HG03039 (cell line): ENCODE data around the gene SLC25A2.
"Not testable (repeated sequence)": the region's sequence is repeated elsewhere in the genome, so short reads cannot be mapped to it uniquely, and the experiment has no call there.

Experiments
- ATAC-seq: cut with Tn5 transposase; IDR thresholded peaks from one replicate; pipeline ENCODE4 v1.9.1; 2021; ENCODE audit warnings: mild to moderate bottlenecking, moderate library complexity; ENCODE audit not compliant: unreplicated experiment

Gene SLC25A2

DNA sequence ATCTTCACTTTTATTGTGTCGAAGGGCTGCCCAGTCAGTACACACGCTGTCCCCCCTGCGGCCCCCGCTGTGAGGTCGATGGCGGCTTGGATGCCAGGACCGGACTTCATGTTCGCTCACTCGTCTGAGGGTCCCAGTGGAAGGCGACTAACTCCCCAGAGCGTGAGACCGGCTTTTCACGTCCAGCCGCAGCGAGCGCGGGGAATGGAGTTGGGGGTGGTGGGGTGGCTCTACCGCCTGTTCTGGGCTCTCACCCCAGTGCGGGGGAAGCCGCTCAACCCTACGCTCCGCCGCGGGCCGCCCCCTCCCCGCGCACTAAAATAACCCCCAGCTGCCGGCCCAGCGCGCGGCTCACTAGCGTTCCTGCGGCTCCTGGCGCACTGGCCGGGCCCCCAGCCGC lies at the start of gene SLC25A2:
Gene SLC25A2, minus strand, starts transcription at position 294 of the 400 bp plus-strand sequence. Its CDS starts 184 bp downstream, at position 110.
- ATAC-seq: no peak

DNA sequence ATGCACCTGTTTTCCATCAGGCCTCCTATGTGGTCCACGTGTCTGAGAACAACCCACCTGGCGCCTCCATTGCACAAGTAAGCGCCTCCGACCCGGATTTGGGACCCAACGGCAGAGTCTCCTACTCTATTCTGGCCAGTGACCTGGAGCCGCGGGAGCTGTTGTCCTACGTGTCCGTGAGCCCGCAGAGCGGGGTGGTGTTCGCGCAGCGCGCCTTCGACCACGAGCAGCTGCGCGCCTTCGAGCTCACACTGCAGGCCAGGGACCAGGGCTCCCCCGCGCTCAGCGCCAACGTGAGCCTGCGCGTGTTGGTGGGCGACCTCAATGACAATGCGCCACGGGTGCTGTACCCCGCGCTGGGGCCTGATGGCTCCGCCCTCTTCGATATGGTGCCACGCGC lies 47.7 kb upstream of the SLC25A2 start:
- no peak for ATAC-seq

DNA sequence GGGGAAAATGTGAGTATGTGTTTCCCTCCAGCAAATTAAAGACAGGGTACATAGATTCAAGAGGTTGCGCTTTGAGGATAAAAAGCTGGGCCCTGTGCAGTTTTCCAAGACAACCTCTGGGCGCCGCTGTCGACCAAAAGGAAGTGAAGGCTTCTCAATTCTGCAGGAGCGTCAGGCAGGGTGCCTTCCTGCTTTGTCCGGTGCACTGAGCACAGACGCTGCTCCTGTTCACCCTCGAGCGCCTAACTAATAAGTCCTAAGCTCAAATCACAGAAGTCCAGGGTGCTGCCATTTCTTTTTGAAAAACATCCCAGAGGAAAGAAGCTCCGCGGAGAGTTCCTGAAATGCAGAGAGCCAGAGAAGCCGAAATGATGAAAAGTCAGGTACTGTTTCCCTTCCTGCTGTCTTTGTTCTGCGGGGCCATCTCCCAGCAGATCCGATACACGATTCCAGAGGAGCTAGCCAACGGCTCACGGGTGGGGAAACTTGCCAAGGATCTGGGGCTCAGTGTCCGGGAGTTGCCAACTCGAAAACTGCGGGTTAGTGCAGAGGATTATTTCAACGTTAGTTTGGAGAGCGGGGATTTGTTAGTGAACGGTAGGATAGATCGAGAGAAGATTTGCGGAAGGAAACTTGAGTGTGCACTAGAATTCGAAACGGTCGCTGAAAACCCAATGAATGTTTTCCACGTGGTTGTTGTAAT lies 46.2 kb upstream of the SLC25A2 start, which contains the start of gene PCDHGB1:
Gene PCDHGB1, plus strand, starts transcription at position 183 of the 703 bp plus-strand sequence. Its CDS starts 162 bp downstream, at position 345.
- ATAC-seq: no peak

DNA sequence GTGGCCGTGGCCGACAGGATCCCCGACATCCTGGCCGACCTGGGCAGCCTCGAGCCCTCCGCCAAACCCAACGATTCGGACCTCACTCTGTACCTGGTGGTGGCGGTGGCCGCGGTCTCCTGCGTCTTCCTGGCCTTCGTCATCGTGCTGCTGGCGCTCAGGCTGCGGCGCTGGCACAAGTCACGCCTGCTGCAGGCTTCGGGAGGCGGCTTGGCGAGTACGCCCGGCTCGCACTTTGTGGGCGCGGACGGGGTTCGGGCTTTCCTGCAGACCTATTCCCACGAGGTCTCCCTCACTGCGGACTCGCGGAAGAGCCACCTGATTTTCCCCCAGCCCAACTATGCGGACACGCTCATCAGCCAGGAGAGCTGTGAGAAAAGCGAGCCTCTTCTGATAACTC lies 42.2 kb upstream of the SLC25A2 start:
- not testable (repeated sequence) for ATAC-seq

DNA sequence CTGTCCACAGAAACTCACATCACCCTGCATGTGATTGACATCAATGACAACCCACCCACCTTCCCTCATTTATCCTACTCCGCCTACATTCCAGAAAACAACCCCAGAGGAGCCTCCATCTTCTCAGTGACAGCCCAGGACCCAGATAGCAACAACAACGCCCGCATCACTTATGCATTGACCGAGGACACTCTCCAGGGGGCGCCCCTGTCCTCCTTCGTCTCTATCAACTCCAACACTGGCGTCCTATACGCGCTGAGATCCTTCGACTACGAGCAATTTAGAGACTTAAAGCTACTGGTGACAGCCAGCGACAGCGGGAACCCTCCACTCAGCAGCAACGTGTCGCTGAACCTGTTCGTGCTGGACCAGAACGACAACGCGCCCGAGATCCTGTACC lies 41.5 kb upstream of the SLC25A2 start:
- no peak for ATAC-seq

DNA sequence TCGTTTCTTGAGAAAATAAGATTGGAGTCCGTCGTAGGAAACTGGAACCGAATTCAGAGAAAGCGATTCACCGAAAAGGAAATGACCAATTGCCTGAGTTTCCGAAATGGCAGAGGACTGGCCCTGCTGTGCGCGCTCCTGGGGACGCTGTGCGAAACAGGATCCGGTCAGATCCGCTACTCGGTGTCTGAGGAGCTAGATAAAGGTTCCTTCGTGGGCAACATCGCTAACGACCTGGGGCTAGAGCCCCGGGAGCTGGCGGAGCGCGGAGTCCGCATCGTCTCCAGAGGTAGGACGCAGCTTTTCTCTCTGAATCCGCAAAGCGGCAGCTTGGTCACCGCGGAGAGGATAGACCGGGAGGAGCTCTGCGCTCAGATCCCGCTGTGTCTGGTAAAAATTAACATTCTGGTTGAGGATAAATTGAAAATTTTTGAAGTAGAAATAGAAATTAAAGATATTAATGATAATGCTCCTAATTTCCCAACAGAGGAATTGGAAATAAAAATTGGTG lies 40.2 kb upstream of the SLC25A2 start:
- ATAC-seq: no peak

DNA sequence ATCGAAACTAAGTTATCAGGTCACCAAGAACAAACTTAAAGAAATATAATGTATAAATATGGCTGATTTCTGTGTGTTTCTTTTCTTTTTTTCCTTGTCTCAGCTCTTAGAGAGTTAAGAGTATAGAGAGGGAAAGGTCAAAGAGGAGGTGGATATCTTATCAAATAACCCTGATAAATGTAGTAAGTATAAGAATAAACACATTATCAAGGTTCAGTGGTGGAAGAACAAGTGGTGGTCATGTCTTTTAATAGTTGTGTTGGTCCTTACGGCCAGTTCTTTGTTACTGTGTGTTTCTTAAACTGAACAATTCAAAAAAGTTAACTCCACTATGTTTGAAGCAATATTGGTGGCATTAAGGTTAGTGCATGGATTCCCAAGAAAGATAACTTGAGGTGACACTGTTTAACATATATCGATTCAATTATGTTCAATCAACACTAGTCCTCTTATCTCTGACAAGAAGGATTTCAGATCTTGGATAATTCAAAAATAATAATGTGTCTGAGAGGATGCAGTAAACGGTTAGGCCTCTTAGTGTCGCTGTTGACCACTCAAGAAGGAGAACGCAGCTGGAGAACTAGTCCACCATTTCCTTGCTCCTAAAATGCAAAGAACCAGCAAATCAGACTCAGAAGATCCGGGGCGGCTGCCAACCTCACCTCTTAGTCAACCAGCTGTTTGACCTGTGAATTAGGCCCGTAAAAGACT lies 39.5 kb upstream of the SLC25A2 start, which contains the start of gene PCDHGA3:
Gene PCDHGA3, plus strand, starts transcription at position 588 of the 711 bp plus-strand sequence. CDS start 205 bp downstream, outside the sequence.
- ATAC-seq: no peak

DNA sequence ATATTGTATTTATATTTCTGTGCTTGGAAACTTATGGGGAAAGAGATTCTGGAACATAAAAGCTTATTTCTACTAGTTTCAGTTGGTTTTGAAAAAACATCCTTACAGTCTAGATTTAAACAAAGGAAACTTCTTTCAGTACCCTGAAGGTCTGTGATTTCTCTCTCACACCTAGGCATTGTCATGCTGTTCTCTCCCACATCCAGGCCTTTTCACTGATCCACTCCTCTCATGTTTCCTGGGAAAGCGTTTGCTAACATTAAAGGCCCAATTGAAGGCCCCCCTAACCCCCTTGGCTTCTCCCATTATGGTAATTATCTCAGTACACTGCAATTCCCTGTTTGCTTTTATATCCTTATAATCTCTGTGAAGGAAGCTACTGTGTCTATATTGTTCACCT lies 38.9 kb upstream of the SLC25A2 start:
- no peak for ATAC-seq

DNA sequence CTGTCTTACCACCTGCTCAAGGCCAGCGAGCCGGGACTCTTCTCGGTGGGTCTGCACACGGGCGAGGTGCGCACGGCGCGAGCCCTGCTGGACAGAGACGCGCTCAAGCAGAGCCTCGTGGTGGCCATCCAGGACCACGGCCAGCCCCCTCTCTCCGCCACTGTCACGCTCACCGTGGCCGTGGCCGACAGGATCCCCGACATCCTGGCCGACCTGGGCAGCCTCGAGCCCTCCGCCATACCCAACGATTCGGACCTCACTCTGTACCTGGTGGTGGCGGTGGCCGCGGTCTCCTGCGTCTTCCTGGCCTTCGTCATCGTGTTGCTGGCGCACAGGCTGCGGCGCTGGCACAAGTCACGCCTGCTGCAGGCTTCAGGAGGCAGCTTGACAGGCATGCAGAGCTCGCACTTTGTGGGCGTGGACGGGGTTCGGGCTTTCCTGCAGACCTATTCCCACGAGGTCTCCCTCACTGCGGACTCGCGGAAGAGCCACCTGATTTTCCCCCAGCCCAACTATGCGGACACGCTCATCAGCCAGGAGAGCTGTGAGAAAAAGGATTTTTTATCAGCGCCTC lies 37.0 kb upstream of the SLC25A2 start:
- ATAC-seq: not testable (repeated sequence)

DNA sequence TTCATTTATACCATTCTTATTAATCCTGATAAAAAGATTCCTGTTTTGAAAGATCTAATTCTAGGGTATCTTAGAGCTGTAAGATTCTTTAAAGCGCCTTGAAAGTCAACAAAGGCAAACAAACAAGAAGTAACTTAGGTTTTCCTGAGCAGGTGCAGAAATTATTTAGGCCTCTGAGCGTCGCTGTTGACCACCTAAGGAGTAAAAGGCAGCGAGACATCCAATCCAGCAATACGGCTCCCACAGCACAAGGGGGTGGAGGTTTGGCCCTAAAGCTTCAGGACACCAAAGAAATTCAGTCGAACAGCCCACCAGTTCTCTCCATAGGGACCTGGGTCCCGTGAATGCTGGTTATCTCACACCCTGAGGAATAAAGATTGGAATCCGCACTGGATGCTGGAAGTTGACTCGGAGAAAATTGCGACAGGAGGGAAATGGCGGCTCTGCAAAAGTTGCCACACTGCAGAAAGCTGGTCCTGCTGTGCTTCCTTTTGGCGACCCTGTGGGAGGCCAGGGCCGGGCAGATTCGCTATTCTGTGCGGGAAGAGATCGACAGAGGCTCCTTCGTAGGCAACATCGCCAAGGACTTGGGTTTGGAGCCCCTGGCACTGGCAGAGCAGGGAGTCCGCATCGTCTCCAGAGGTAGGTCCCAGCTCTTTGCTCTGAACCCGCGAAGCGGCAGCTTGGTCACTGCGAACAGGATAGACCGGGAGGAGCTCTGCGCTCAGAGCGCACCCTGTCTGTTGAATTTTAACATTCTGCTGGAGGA lies 34.9 kb upstream of the SLC25A2 start, which contains the start of gene PCDHGA2:
Gene PCDHGA2, plus strand, starts transcription at position 223 of the 769 bp plus-strand sequence.
- no peak for ATAC-seq

DNA sequence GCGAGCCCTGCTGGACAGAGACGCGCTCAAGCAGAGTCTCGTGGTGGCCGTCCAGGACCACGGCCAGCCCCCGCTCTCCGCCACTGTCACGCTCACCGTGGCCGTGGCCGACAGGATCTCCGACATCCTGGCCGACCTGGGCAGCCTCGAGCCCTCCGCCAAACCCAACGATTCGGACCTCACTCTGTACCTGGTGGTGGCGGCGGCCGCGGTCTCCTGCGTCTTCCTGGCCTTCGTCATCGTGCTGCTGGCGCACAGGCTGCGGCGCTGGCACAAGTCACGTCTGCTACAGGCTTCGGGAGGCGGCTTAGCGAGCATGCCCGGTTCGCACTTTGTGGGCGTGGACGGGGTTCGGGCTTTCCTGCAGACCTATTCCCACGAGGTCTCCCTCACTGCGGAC lies 28.7 kb upstream of the SLC25A2 start:
- ATAC-seq: not testable (repeated sequence)

DNA sequence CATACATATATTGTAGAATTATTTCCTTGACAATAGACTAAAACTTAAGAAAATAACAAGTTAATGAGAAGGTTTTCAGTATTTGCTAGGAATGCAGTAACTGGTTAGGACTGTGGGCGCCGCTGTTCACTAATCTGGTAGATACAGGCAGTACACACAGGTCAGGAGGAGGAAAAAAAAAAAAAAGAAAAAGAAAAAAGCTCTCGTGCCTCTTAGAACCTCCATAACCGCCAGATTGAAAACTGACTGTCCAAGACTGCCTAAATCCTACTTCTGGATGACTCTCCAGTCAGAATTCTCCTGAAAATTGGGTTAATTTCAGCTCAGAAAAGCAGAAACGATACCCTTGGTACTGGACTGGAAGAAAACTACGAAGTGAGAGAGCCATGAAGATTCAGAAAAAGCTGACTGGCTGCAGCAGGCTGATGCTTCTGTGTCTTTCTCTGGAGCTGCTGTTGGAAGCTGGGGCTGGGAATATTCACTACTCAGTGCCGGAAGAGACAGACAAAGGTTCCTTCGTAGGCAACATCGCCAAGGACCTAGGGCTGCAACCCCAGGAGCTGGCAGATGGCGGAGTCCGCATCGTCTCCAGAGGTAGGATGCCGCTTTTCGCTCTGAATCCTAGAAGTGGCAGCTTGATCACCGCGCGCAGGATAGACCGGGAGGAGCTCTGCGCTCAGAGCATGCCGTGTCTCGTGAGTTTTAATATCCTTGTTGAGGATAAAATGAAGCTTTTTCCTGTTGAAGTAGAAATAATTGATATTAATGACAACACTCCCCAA lies 26.6 kb upstream of the SLC25A2 start, which contains the start of gene PCDHGA1:
Gene PCDHGA1, plus strand, starts transcription at position 216 of the 782 bp plus-strand sequence.
- ATAC-seq: no peak

DNA sequence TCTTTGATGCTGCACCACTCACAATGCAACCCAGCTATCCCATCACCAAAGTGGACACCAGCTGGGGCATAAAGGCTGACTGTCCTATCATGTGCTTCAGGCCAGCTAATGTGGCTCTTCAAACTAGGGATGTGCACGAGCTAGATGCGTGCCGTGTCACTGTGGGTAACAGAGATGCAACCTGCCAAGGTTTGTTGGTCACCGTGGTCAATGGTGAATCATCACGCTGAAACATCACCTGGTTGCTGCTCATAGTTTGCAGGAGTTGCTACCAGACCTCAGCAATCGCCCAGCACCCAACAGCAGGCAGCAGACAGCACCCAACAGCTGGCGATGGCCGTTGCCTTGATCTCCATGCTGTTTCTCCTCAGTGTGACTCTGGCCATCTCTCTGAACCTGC lies 24.4 kb upstream of the SLC25A2 start:
- ATAC-seq: no peak

DNA sequence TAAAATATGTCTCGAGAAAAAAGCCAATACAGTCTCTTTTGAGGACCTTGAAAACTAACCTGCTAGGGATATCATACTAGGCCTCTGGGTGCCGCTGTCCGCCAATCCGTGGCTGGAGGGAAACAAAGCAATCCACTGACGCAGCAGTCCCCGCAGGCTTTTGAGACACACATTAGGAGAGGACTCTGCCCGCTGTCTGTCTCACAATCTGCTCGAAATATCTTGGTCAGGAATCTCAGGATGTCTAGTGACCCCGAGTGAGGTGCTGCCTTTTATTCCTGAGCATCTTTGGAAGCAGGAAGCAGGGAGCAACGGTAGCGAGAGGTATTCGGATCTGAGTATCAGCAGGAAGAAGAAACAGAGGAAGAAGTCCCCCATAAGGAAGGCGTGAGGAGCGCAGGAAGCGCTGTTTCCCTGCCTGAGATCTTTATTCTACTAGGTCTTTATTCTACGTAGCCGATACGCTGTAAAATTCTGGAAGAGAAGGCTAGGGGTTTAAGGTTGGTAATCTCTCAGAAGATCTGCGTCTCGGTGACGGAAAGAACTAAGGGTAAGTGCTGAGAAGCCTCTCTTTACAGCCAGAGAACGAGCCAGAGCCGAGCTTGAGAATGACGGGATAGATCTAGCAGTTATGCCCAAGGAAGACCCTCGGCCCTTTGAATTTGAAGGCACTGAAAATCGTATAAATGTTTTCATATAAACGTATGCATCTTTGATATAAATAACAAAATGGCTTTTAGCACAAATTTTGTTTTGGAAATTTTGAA lies 22.4 kb upstream of the SLC25A2 start:
- ATAC-seq: peak; percentile 88

DNA sequence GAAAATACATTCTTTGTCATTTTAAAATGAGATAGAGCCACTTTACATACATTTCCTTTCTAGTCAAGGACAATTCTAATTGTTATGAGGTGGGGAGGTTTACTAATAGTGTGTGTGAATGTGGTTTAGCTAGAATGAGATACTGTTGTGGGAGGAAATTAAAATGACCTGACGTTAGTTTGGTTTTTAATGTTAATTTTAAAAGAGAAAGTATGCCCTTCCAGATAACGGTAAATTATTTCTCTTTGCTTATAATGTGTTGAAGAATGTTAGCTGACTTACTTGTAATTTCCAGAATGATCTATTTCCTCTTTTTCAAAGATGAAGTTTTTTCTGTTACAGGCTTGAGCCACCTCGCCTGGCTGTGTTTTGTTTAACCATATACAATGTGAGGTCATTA lies 18.4 kb upstream of the SLC25A2 start:
- ATAC-seq: no peak

DNA sequence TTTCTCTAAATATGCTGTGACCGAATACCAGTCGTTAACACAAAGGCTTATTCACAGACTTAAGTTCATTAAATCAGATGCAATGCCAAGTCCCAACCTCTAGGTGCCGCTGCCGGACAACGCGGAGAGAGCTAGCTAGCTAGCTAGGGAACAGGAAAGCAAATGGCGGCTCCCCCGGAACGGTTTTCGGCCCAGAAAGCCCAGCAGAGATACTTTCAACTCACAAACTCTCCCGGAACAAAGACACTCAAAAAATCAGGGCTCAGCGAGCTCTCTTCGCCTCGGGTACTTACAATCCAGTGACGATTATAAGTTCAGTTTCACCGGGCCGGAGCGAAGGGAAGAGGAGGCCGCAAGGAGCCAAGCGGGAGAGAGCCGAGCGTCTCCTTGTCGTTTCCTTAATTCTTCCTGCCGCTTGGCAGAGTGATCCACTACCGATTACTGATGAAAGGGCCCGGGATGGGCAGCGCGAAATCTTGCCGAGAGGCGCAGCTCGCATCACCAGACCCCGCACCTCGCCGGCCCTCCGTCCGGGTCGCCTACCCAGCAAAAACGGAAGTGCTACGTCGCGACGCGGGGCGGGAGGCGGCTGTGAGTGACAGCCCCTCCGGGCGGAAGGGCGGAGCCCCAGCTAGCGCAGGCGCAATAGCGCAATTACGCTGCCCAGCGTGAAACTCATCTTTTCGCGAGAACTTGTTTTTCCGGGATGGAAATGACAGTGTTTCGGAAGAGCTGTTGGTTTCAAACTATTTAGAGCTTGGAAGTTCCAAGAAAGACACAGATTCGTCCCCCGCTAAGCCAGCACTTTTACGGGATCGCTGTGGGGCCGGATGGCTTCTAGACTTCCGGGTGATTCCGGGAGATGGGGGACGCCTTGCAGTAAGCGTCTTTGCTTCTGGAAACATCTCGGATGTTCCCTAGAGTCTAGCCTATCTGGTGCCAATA lies 16.6 kb upstream of the SLC25A2 start, which contains the start of gene TAF7:
Gene TAF7, minus strand, starts transcription at position 560 of the 945 bp plus-strand sequence. CDS start 740 bp downstream, outside the sequence.
- peak; percentile 91 for ATAC-seq

DNA sequence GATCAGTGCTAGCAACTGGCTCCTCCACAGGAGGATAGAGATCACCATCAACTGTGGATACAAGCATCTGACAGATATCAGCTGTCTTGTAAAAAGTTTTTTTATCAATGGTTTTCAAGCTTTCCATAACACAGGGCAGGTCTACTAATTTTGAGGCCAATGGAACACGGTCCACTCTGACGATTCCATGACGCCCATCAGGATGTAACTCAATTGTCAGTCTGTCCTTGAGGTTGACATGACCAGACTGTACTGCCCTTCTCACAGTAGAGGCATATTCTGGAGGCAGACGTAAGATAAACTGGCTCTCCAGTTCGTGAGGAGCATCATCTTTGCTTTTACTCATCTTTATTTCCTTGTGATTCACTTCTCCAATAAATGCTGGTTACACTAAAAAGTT lies 15.8 kb upstream of the SLC25A2 start:
- ATAC-seq: no peak

DNA sequence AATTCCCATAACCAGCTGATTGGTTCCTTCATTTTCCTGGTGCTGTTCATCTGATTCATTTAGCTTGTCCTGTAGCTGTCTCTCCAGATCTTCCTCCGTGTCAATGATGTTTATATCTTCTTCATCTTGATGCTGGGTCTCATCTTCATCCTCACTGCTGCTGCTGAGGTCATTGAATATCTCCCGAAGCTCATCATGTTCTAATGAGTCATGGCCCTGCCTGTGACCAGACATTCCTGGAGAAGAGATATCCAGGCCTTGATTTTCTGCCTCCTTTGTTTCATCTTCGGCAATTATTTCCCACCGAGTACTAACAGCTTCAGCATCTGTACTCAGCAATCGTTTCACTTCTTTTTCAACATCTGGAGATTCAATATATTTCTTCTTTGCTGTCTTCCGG lies 15.4 kb upstream of the SLC25A2 start:
- ATAC-seq: no peak
